Subcutaneous adipose tissue (tissue), 4 donors: ENCODE measurements around the gene PLEKHF1. TPM values are rescaled to one million over a fixed set of nuclear protein-coding genes. Genes with fewer than 3 reads are reported as not detected.

Experiments used
- CTCF ChIP-seq: fragments of 450-650 bp; IDR thresholded peaks from one replicate; pipeline ENCODE4 v1.5.1; 2016; ENCODE audit warnings: low read depth, mild to moderate bottlenecking, control low read depth, antibody characterized with exemption, moderate library complexity
- total RNA-seq, 4 donors: library from RNA; depleted of rRNA; stranded (reverse); fragments of >200 nt; gene quantifications; one replicate each; pipeline ENCODE4 v1.1.0, GENCODE V29; 2016

Gene PLEKHF1
- total RNA-seq, 4 donors from 2014 or later: 18.1 to 51.6 (median 34.9) TPM

DNA sequence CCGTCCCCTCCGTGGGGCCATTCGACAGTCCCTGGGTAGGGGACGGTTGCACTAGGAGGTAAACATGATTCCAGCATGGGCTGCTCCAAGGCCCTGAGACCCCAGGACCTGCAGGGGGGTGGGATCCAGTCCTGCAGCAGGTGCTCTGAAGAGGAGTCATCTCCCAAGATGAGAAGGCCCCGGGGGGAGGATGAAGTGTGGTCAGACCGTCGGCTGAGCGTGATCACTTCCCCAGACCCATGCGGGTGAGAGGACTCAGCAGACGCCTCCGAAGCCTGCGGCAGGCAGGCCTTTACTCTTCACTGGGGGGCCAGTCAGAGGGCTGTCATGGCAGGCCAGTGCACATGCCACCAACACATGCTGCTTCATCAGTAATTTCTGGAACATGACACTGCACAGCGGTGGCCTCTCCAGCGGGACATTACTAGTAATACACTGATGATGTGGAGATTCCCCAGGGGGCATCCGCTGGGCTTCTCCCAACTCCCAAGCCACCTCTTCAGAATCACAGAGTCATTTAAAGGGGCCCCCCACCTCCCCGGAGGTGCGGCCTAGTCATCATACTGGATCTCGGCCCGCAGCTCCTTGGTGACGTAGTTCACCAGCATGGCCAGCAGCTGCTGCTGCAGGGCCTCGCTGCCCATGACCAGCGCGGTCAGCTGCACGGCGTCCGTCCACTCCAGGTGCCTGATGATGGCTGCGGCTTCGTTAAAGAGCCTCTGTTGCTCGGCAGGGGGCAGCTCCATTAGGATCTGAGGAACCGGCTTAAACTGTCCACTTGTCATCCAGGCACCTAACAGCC is 37.1 kb downstream of the PLEKHF1 start:
- no peak for TF ChIP-seq CTCF

DNA sequence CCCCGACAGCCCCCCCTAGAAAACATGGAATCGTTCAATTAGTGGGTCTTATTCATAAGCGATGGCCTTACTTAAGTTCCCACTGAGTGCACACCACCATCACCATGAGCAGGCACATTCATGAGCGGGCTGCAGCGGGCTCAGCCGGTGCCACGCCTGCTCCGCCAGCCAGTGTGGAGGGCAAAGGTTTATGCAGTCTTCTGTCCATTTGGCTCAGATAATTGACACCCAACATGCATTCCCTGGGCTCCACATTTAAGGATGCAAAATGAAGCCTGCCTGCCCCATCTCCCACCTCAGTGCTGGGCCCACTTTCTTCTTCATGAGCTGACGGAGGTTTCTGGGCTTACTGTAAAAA is 37.7 kb downstream of the PLEKHF1 start:
- no peak for TF ChIP-seq CTCF

DNA sequence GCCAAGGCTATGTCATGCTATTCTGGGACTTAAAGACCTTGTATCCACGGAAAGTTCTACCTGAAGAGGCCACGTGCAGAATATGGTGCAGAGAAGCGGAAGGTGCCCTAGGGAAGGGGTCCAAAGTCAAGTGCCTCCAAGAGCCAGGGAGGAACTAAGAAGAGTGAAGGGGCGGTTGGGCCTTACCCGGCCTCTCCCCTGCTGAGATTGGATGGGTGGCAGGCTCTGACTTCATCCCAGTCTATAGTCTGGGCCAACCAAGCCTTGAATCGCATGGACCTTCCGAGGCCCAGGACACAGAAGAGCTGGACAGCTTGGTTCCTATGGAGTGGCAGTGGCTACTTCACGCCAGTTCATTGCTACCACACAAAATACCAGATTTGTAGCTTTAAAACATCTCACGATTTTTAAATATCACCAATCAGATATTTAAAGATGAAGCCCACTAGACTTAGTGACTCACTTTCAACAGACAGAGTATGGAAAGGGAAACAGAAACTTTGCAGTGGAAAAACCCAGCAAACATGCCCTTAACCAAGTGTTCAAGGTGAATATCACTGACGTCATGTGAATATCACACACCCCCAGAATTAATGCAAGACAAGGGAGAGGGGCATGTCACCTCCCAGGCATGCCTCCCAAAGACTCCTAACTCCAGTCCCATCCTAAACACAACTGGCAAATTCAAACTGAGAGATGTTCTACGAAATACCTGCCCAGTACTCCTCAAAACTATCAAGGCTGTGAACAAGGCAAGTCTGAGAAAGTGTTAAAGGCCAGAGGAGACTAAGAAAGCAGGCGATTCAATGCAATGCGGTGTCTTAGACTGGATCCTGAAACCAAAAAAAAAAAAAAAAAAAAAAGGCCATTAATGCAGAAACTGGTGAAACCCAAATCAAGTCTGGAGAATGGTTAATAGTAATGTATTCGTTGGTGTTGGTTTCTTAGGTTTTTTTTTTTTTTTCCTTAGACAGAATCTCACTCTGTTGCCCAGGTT is 39.6 kb downstream of the PLEKHF1 start:
- no peak for TF ChIP-seq CTCF

- no peak for TF ChIP-seq CTCF
These were observed 40.4 kb downstream of the PLEKHF1 start for GRCh38 chr19:29705706-29706105.

- TF ChIP-seq CTCF: no peak
These were observed 41.4 kb downstream of the PLEKHF1 start for GRCh38 chr19:29706635-29707034.

DNA sequence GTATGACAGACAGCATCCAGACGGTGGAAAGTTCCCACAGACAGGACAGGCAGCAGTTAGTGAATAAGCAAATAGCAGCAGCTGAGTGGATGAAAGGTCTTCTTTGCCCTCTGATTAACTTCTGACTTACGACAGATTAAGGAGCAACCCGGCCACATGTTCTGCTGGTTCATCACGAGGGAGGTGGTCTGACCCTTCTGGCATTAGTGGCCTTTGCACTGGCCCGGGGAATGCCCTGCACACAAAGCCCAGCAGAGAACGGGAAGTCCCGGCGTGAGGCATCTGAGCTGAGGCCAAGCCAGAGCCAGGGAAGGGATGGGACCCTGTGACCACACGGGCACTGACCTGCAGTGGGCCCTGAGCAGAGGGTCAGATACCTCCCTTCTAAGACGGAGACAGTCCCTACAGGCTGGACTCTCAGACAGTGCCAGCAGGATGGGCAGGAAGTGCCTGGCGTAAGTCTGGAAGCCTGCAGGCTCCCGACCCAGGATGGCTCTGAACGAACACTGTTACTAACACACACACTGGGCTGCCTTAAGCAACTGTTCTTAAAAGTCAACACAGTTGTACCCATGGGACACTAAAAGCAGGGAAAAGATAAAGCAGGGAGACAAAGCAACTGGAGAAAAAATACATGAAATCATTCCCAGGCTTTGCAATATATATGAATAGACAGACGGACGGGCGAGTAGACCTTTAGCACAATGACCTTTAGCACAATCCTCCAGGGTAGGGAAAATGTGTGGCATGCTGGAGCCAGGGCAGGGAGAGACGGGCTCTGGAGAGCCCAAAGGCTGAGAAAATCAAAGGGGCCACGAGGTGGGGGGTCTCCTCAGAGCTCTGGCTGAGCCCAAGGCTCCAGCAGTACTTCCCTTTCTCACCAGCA is 43.5 kb downstream of the PLEKHF1 start:
- TF ChIP-seq CTCF: no peak
